HT1080 (cell line): Measurements from ENCODE around the gene KIF26B. TPM values are rescaled to one million over a fixed set of nuclear protein-coding genes. Genes with fewer than 3 reads are reported as not detected.

Source experiments
- DNase-seq: peaks from one replicate; pipeline ENCODE4 v3.0.0-alpha.2; 2015; ENCODE audit warnings: low read depth
- total RNA-seq: library from RNA; depleted of rRNA; stranded (reverse); fragments of >200 nt; shearing (Covaris generic); gene quantifications from 2 replicates; pipeline ENCODE4 v1.2.3, GENCODE V29; 2014

The KIF26B gene
- total RNA-seq, 1 experiment from 2014 or later = 0.90 TPM

DNA sequence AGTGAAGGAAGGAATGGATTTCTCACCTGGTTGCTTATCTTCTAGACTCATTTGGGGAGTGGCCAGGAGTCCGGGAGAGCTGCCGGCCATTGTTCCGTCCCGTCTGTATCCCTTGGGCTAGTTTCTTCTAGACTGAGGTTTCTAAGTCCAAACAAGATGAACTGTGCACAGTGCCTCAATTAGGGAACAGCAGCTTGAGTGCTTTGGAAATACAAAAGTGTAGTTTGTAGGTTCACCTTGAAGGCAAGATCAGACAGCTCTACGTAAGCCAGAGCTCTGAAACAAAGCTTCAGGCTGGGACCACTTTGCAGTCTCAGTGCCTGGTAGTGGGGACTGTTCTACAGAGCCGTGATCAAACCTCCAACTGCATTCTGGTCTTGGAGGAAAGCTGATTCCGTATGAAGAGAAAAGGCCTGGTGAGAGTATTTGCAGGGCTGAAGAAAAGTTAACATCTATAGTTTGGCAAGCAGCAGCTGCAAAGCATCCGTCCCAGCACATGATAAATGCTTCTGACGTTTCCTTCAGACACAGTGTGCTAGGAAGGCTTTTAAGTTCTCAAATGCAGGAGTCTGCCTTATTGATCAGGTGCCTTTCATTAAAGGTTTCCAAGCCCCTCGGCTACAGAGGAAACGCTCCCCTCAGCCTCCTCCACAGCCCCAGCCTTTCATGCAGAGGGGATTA lies 432.8 kb downstream of the KIF26B start:
- DNase-seq = no peak

GRCh38 chr1:245588116-245588639 lies 433.4 kb downstream of the KIF26B start:
- no peak for DNase-seq

- DNase-seq = no peak
These were observed 434.5 kb downstream of the KIF26B start for GRCh38 chr1:245589316-245589715.

GRCh38 chr1:245589906-245590305 lies 435.1 kb downstream of the KIF26B start:
- DNase-seq = no peak

DNA sequence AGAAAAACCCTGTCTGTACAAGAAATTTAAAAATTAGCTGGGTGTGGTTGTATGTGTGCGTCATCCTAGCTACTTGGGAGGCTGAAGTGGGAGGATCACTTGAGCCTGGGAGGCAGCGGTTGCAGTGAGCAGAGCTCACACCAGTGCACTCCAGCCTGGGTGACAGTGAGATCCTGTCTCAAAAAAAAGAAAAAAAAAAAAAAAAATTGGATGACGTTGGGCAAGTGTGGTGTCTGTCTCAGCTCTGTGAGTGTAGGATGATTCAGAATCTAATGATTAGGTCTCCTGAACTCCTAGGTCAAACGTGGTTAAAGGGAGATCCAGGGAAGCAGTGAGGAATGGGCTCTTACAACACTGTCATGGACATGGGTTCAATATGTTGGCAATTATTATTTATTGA lies 435.9 kb downstream of the KIF26B start:
- peak; percentile 52 for DNase-seq

- no peak for DNase-seq
These were observed 436.8 kb downstream of the KIF26B start for GRCh38 chr1:245591346-245592188.

GRCh38 chr1:245592189-245592460 lies 437.3 kb downstream of the KIF26B start:
- no peak for DNase-seq

- DNase-seq = no peak
These were observed 443.9 kb downstream of the KIF26B start for GRCh38 chr1:245598524-245599305.

GRCh38 chr1:245599371-245600174 lies 444.8 kb downstream of the KIF26B start:
- peak; percentile 59 for DNase-seq

DNA sequence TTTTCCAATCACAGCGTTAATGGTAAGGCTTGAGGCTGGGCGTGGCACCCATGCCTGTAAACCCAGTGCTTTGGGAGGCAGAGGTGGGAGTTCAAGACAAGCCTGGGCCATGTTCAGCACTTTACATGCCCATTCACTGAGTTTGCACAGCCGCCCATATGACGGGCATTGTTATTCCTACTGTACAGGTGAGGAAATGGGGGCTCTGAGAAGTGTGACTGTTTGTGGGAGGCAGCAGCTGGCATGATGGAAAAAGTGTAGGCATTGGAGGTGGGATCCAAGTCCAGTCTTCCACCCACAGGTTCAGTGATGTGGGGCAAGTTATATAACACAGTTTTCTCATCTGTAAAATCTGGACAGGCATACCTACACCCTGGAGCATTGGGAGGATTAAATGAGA lies 445.9 kb downstream of the KIF26B start:
- no peak for DNase-seq

- DNase-seq = no peak
These were observed 448.6 kb downstream of the KIF26B start for GRCh38 chr1:245603311-245603865.

- DNase-seq = peak; percentile 19
These were observed 450.2 kb downstream of the KIF26B start for GRCh38 chr1:245604979-245605378.

DNA sequence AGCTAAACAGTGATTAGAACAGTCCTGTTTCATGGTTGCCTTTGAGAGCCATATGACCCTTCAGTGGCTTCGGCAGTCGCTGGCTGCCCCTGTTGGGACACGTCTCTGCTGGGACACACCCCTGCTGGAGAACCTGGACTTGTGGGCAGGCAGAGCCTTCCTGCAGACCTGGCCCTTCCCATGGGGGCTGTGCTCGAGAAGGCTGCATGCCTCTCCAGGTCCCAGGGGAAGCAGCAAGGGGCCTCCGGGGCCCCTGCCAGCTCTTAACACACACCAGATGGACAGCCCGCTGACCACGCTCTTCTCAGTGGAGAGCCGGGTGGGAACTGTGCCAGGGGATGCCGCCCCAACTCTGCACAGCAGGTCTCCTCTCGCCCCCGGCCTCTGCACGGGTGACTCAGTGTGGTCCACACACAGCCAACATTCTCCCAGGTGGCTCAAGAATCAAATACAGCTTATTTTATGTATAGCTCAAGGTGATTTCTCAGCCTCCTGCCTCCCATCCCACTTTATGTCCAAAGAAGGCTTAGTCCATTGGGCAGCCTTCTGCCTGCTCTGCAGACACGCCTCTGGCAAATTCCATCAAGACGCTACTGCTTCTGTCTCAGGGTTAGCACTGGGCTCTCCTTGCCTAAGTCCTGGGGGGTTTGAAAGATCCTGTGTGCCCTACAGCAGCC lies 450.8 kb downstream of the KIF26B start:
- DNase-seq = peak; percentile 37

DNA sequence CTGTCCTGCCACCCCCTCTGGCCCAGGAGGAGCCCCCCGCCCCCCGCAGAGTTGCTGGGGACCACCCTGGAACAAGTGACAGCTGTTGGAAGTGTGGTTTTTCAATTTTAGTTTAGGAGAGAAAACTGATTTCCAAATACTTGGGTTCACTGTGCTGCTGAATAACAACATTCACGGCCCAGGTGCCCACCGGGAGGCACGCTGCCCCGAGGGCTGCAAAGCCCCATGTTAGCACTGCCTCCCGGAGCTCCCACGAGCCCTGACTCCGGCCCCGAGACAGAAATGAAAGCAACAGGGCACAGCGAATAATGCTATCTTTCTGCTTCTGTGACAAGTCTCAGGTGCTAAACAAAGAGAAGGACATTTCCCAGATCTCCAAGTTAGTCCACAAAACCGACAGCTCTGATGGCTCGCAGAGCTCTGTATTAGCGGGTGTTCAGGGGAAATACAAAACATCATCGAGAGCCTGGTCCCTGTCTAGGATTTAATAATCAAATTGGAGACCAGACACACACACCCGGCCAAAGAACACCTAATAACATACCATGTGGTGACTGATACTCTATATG lies 451.5 kb downstream of the KIF26B start:
- no peak for DNase-seq

- no peak for DNase-seq
These were observed 453.5 kb downstream of the KIF26B start for GRCh38 chr1:245608271-245608670.

DNA sequence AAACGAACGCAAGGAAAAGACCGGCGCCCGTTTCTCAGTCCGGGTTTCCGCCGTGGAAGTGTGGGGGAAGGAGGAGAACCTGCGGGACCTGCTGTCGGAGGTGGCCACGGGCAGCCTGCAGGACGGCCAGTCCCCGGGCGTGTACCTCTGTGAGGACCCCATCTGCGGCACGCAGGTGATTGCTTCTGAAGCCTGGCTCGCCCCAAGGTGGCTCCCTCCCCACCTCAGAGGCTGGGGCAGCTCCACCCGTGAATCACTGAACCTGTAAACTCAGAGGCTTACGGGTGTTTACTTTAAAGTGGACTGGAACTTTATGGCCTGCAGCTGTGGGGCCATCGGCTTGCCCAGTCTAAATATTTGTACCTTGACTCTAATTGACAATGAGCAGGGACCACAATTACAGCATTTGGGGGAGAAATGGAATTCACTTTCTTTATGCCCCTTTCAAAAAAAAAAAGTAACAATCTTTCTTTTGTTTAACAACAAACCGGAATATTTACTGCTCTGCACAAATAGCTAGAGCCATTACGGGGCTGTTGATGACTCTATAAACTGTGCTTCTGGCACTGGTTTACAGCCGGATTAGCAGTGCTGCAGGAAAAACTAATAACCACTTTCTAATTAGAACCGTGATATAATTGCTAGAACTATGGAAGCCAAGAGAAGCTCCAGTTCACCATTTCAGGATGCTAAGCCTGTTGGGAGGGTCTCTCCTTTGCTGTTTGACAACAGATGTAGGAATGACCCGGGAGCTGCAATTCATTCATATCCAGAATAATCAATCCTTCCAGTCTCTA lies 454.8 kb downstream of the KIF26B start:
- no peak for DNase-seq

DNA sequence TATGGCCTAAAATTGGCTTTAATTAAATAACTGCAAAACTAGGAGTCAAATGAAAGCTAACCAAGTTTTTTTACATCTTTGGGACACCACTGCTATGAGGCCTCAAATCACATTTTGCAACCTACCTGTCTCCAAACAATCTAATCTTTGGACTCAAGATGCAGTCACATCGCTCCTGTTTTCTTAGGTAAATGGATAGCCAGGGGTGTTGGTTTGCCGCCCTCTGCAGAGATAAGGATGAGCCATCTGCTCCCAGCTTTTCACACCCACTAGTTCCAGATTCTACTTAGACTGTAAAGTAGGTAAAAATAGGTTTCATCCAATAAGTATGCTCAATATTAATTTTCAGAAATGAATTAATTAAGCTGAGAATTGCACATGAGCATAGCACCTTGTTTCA lies 456.5 kb downstream of the KIF26B start:
- no peak for DNase-seq

GRCh38 chr1:245614476-245614875 lies 459.7 kb downstream of the KIF26B start:
- no peak for DNase-seq

- no peak for DNase-seq
These were observed 460.2 kb downstream of the KIF26B start for GRCh38 chr1:245615001-245615400.
